CD4-positive, alpha-beta T cell treated with Interleukin-10 for 1 hour (primary cell): Measurements from ENCODE around the gene NUP88.

Experiments used
- DNase-seq: peaks from one replicate; pipeline ENCODE4 v3.0.0-alpha.2; 2020

Gene NUP88

GRCh38 chr17:5418858-5419355 lies 555 bp downstream of the NUP88 start:
- DNase-seq = peak; percentile 83

GRCh38 chr17:5416901-5417300 lies 2.6 kb downstream of the NUP88 start:
- no peak for DNase-seq

GRCh38 chr17:5413682-5414081 lies 5.8 kb downstream of the NUP88 start:
- DNase-seq = no peak

GRCh38 chr17:5410594-5411272 lies 8.7 kb downstream of the NUP88 start:
- no peak for DNase-seq

- no peak for DNase-seq
Observed at GRCh38 chr17:5408186-5408585, 11.3 kb downstream of the NUP88 start.

GRCh38 chr17:5405400-5405799 lies 14.1 kb downstream of the NUP88 start:
- DNase-seq = no peak

GRCh38 chr17:5399767-5400166 lies 19.7 kb downstream of the NUP88 start:
- no peak for DNase-seq

- DNase-seq = no peak
Observed at GRCh38 chr17:5396612-5397011, 22.9 kb downstream of the NUP88 start.

- no peak for DNase-seq
Observed at GRCh38 chr17:5391678-5392077, 27.8 kb downstream of the NUP88 start.

- no peak for DNase-seq
Observed at GRCh38 chr17:5381542-5381941, 37.9 kb downstream of the NUP88 start.

GRCh38 chr17:5380491-5381135 lies 38.8 kb downstream of the NUP88 start:
- no peak for DNase-seq

GRCh38 chr17:5379351-5380107 lies 39.9 kb downstream of the NUP88 start:
- no peak for DNase-seq

- DNase-seq = no peak
Observed at GRCh38 chr17:5378566-5379207, 40.8 kb downstream of the NUP88 start.

- DNase-seq = no peak
Observed at GRCh38 chr17:5373112-5373511, 46.4 kb downstream of the NUP88 start.

- no peak for DNase-seq
Observed at GRCh38 chr17:5370411-5370810, 49.1 kb downstream of the NUP88 start.

GRCh38 chr17:5365831-5366230 lies 53.6 kb downstream of the NUP88 start:
- no peak for DNase-seq

- no peak for DNase-seq
Observed at GRCh38 chr17:5364696-5365095, 54.8 kb downstream of the NUP88 start.

GRCh38 chr17:5364156-5364555 lies 55.3 kb downstream of the NUP88 start:
- no peak for DNase-seq

- no peak for DNase-seq
Observed at GRCh38 chr17:5362162-5362811, 57.2 kb downstream of the NUP88 start.

GRCh38 chr17:5361426-5361825 lies 58.0 kb downstream of the NUP88 start:
- DNase-seq = no peak

GRCh38 chr17:5355421-5356129 lies 63.9 kb downstream of the NUP88 start:
- DNase-seq = no peak

GRCh38 chr17:5354886-5355415 lies 64.5 kb downstream of the NUP88 start:
- DNase-seq = no peak
